ENCODE results near the gene INMT.

INMT gene

GRCh38 chr7:30729642-30730041 is 22.3 kb upstream of the INMT start:
- FAIRE-seq: no peak

GRCh38 chr7:30730097-30730496 is 21.8 kb upstream of the INMT start:
- no peak for FAIRE-seq

GRCh38 chr7:30730996-30731395 is 20.9 kb upstream of the INMT start:
- FAIRE-seq: no peak

- FAIRE-seq: no peak
Observed at GRCh38 chr7:30731581-30731980, 20.4 kb upstream of the INMT start.

GRCh38 chr7:30732606-30733005 is 19.3 kb upstream of the INMT start:
- FAIRE-seq: no peak

- FAIRE-seq: no peak
Observed at GRCh38 chr7:30733216-30733615, 18.7 kb upstream of the INMT start.

GRCh38 chr7:30733691-30734090 is 18.2 kb upstream of the INMT start:
- FAIRE-seq: no peak

GRCh38 chr7:30734497-30734896 is 17.4 kb upstream of the INMT start:
- FAIRE-seq: no peak

- FAIRE-seq: no peak
Observed at GRCh38 chr7:30735631-30736030, 16.3 kb upstream of the INMT start.

- FAIRE-seq: no peak
Observed at GRCh38 chr7:30736291-30736690, 15.6 kb upstream of the INMT start.

GRCh38 chr7:30738026-30738915 is 13.7 kb upstream of the INMT start:
- FAIRE-seq: no peak

GRCh38 chr7:30739691-30740090 is 12.2 kb upstream of the INMT start:
- FAIRE-seq: no peak

- FAIRE-seq: no peak
Observed at GRCh38 chr7:30740417-30741181, 11.3 kb upstream of the INMT start.

- no peak for FAIRE-seq
Observed at GRCh38 chr7:30741289-30741688, 10.6 kb upstream of the INMT start.

- FAIRE-seq: no peak
Observed at GRCh38 chr7:30743371-30744074, 8.4 kb upstream of the INMT start.

- no peak for FAIRE-seq
Observed at GRCh38 chr7:30744075-30744417, 7.9 kb upstream of the INMT start.

GRCh38 chr7:30745261-30745941 is 6.5 kb upstream of the INMT start:
- no peak for FAIRE-seq

- no peak for FAIRE-seq
Observed at GRCh38 chr7:30750010-30750409, 1.9 kb upstream of the INMT start.

GRCh38 chr7:30750683-30751650 is 968 bp upstream of the INMT start:
- FAIRE-seq: no peak

- no peak for FAIRE-seq
Observed at GRCh38 chr7:30752484-30752883, 549 bp downstream of the INMT start.

GRCh38 chr7:30752979-30753378 is 1.0 kb downstream of the INMT start:
- no peak for FAIRE-seq

Measured in colon (tissue), 2 donors.